GM21786 (cell line): ENCODE results near the gene FMNL1.

Experiments
- ATAC-seq: cut with Tn5 transposase; IDR thresholded peaks from one replicate; pipeline ENCODE4 v1.9.1; 2021; ENCODE audit not compliant: unreplicated experiment

FMNL1 gene

DNA sequence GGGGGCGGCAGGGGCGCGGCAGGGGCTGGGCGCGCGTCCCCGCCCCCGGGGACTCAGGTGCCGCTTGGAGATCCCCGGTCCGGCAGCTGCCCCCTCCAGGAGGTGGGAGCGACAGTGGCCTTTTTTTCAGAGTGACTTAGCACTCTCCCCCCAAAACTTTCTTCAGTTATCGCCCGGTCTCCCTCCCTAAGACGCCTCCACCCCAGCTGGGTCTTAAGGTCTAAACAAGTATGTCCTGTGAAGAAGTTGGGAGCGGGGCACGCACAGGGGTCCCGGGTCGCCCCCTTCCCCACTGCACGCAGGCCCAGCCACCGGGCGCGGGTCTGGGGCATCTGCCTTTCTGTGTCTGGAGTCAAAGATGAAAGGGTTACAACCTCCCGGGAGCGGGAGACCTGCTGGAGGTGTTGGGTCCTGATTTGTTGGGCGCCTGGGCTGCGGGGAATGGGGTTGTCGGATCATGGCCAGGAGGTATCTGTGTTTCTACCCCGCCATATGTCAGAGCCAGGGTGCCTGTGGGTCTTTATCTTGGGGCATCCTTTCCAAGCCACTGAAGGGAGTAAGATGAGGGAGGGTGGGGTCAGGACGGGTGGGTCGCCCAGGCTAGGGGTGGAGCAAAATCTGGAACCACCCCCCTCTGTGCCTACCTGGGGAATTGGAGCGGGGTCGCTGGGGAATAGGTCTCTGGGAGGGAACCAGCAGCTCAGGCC, 757 bp downstream of the FMNL1 start:
- ATAC-seq, result no peak

DNA sequence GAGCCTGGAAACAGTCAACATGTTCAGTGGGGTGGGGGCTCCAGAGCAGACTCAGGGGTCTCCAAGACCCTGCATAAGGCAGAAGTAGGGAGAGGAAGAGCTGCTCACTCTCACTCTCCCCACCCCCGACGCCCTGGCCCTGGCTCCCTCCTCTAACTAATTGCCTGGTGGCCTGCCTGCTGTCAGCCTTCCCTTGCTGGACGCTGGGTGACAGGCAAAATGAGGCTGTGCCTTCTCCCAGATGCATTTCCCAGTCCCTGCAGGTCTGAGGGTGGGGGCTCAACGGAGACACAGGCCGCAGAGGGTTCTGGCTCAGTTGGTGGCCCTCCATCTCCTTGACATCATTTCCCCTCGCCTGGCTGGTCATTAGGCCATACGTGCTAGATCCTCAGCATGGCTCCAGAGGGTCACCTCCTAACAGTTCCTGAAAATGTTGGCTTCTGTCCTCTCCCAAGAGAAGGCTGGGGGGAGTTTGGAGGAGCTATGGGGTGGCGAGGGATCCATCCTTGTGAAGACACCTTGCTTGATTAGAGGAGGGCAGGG, 1.4 kb downstream of the FMNL1 start:
- no peak for ATAC-seq

DNA sequence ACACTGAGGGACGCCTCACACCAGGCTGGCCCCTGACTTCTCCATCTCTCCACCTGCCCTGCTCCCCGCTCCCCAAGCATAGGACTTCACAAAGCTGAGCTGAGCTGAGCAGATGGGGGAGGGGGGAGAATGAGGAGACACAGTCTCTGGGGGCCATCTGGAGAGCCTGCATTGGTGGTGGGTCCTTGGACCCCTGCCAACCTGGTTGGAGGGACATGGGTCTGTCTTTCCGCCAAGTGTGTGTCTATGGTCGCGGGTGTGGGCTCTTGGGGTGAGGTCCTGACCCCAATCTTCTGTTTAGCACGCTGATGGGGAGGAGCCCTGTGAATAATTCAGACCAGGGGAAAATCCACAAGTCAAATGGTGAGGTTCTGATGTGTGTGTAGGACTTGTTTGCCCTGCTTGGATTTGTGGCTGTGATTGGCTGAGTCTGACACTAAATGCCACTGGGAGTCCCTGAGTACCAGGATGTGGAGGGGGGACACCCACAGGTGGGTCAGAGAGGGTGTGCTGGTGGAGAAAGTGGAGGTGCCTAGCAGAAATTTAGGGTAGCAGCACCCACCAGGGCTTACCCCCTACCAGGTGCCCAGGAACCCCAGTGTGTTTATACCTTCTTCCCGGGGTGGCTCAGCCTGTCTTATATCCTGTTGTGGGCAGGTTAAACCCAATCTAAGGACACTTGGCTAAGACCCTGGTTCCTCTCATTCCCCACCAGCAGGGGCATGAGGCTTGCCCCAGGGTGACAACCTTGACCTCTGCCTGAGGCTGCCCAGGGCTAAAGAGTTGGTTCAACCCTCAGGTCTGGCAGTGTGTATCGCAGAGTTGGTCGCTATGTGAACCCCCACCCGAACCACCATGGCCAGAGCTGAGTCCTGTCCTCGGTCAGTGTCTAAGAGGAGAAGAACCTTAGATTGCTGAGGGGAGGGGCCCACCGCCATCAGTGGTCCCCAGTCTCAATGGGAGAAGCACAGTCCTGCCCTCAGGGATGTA, 2.1 kb downstream of the FMNL1 start:
- no peak for ATAC-seq

DNA sequence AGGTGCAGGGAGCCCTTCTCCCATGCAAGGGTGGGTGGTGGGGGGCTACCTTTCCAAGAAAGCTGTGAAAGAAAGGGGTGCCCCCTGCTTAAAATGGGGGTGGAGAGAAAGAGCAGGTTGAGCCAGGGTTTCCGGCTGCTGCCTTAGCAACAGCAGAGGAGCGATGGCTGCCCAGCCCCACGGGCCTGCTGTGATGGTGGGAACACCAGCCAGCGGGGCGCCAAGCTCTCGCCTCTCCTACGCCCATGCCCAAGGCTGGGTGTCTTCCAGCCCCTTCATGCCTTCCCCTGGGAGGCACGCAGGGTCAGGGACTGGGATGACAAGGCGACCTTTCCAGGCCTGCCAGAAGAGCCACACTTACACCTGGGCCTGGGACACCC, 3.0 kb downstream of the FMNL1 start:
- ATAC-seq, result no peak

DNA sequence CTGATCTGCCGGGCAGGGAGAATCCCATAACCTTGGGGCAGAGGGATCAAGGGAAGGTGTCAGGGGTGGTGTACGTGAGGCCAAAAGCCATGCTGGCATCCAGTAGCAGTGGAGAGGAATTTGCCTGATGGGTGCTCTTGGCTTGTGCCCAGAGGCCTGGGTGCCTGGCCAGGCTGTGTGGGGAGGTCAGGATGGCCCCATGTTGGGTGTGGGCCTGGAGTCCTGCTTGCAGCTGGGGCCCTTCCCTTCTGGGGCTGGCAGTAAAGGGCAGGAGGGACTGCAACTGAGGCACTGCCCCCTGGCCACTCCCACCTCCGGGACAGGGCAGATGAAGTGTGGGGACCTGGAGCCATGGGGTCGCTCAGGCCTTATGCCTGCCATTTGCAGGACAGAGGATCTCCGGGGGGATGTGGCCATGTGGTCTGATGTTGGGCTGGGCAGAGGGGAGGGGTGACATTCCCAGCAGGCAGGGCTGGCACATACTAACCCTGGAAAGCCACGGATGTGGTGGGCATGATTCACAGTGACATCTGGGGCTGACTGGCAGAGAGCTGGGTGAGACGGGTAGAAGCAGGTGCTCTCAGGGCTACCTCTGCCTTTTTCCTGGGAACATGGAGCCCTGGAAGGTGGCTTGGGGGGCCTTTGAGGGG, 3.5 kb downstream of the FMNL1 start:
- no peak for ATAC-seq

DNA sequence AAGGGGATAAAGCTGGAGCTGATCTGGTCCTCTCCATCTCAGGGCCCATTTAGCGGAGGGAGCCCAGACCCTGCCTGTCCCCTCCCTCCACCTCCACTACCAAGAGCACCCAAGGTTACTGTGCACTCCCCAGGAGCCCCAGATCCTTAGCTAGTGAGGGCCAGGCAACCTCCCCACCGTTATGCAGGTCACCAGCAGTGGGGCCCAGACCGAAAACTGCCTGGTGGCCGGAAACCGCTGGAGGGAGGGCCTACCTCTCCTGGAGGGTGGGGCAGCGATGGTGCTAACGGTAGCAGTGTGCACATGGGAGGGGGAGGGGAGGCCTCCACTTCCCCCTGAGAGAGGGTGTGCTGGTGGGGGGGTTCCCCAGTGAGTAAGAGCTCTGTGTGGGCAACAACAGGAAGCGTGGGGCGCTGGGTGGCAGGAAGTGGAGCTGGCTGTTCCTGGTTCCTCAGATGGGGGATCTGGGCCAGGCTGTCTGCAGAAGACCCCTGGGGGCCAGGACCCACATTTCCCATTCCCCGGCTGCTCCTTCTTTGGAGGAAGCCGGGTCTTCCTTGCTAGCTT, 4.4 kb downstream of the FMNL1 start:
- ATAC-seq, result peak; percentile 46

DNA sequence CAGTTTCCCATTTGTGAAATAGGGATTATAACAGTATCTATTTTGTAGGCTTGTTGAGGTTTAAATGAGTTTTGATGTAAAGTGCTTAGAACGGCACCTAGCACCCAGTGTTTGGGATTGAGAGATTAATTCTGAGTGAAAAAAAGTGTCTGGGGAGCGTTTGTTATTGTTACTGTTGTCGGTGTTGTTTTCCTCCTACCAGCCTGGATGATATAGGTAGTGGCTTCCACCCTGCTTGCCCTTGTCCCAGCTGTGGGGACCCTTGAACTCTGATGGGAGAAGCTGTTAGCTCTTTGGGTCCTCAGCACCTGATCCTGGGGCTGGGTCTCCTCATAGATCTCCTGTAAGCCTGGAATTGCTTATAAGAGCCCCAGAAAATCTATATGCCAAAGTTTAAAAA, 4.9 kb downstream of the FMNL1 start:
- ATAC-seq, result no peak

DNA sequence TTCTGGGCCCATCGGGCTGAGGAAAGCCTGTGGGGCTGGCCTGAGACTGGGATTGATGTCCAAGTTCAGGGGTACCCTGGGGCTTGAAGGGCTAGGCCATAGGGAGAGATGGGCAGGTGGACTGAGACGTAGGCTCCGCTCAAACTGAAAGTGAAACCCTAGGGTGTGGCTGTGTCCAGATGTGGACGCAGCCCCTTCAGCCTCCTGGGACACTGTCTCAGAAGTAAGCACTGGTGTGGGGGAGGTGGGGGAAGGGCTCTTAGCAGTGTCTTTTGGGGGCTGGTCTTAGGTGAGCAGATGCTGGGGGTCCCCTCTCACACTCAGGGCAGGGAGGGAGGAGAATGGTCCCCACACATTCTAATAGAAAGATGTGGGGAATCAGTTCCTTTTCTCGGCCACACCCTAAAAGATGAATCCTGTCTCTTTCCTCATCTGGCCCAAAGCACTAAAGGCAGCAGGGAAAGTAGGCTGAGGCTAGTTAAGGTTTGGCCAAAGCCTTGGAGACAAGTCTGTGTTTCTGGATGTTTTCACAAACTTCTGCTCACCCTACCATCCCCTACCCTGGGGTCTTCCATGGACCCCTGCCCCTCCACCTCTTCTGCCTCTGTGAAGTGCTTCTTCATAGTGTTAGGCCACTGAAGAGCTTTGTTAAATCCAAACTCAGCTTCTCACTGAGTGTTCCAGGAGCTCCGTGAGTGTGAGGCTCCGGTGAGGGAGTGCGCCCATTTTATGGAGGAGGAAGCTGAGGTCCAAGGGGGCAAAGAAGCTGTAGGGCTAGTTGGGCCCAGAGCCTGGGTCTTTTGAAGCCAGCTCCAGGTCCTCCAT, 5.6 kb downstream of the FMNL1 start:
- ATAC-seq, result peak; percentile 22

DNA sequence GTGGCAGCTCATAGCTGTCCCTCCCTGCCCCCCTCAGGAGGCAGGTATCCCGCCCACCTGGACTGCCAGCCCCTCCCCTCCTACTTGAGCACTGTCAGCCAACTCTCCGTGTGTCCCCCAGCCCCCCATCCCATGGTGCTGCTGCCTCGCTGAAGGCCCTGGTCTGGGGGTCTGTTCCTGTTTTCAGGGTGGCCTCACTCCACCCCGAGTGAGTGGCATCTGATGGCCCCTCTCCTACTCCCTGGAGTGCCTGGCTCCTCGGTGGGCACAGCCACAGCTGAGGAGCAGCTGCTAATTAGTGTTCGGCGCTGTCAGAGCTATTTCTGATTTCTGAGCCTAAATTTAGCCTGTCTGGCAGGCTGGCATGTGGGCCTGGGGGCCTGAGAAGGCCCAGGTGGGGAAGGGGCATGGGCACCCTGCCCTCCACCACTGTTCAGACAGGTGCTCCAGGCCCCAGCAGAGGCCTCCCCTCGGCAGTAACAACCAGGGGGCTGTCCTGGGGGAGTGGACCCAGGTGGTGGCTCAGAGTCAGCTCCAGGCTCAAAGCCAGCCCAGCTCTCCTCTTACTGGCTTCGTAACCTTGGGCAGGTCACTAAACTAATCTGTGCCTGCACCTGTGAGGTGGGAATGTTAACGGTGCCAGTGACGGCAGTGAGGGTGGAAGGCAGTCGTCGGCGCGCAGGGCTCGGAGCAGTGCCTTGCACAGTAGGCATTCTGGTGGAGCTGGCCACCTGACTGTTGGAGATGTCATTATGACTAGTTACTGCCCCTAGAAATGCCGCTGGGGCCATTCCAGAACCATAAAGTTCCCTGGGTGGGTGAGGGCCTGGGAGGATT, 6.5 kb downstream of the FMNL1 start:
- ATAC-seq, result no peak

DNA sequence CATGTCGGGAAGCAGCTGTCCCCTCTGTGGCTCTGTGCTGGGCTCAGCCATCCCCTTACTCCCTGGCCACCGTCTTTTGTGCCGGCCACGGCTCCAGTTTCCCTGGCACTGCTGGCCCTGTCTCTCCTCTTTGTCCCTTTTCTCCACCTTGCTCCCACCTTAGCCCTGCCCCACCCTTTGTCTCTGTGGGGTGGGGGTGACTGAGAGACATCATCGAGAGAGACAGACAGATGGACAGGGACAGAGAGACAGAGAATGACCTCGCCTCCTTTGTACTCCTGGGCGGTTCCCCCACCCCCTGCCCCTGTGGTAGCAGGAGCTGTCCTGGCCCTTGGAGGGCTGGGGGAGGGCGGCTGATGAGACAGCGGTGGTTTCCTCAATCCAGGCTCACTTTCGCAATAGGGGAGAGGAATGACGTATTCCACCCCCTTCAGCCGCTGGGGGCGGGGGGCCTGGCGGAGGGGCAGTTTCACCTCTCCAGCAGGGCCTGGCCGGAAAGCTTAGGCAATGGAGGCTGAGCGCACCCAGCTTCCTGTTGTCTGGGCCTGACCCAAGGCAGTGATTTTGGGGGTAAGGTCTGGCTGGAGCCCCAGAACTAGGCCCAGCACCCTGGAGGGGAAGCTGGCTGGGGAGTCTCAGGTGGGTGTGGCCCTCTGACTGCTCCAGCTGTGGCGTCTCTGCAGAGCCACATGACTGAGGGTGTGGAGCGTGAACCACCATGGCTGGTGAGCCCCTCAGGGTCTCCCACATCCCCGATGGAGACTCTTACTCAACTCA, 7.3 kb downstream of the FMNL1 start:
- ATAC-seq, result peak; percentile 22

DNA sequence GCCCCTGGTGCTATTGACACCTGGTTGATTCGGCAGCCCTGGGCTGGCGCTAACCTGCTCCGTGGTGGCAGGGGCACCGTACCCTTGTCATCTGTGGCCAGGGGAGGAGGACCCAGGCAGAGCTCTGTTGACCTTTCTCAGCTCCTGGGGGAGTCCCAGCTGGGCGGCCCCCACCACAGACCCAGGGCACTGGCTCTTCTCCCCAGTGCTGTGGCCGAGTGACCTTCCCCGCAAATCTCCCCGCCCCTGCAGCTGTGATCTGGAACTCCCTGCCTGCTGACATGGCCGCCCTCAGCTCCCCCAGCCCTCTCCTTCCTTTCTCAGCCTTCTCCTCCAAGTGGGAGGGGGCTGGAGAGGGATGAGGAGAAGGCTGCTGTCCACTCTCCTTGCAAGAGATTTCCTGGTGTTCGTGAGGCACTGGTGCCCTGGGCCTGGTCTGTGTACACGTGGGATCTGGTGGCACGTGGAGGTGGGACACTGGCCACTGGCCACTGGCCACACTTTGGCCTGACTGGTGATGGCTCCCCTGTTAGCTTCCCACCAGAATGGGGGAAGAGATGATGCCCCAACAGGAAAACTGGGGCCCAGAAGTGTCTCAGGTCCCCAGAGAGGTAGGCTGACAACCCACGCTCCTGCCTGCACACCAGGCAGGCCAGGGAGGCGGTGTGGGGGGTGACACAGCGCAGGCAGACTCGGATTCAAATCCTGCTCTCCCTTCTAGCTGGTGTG, 8.2 kb downstream of the FMNL1 start:
- no peak for ATAC-seq

DNA sequence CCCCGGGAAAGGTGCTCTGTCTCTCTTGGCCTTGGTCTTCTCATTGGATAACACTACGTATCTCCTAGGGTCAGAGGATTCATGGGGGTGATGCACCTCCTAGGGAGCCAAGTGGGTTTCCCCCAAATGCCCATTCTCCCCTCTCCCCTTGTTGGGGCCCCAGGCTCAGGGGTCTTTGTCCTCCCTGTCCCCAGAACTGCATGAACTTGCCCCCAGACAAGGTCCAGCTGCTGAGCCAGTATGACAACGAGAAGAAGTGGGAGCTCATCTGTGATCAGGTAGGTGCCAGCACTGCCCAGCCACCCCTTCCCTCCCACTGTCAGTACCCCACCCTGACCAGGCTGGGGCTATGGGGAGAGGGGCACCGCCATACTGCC, 8.7 kb downstream of the FMNL1 start:
- ATAC-seq, result no peak

DNA sequence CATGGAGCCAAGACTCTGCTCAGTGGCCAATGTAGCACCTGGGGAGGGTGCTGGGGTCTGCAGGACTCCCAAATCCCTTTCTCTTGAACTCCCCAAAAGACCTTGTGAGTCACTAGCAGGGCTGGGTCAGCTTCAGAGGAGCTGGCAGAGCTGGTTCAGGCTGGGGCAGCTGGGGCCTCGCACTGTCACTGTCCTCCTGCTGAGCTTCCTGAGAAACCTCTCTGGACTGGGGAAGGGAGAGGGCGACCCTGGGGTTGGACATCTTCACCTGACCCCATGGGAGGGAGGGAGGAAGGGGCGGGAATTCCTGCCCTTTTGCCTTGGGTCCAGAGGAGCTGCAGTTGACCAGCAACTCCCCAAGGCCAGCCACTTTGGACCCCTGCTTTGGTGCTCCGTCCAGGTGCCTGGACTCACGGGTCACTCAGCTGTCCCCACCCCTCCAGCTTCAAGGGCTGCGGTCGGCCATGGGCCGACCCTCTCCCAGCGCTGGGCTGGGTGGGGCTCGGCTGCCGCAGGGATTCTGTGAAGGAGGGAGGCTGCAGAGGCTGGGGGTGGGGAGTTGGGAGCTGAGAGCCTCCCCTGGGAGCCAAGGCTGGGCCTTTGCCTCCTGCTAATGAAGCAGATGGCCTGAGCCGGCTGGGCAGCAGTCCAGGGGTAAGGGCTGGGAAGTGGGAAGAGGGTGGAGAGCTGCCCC, 9.2 kb downstream of the FMNL1 start:
- no peak for ATAC-seq

DNA sequence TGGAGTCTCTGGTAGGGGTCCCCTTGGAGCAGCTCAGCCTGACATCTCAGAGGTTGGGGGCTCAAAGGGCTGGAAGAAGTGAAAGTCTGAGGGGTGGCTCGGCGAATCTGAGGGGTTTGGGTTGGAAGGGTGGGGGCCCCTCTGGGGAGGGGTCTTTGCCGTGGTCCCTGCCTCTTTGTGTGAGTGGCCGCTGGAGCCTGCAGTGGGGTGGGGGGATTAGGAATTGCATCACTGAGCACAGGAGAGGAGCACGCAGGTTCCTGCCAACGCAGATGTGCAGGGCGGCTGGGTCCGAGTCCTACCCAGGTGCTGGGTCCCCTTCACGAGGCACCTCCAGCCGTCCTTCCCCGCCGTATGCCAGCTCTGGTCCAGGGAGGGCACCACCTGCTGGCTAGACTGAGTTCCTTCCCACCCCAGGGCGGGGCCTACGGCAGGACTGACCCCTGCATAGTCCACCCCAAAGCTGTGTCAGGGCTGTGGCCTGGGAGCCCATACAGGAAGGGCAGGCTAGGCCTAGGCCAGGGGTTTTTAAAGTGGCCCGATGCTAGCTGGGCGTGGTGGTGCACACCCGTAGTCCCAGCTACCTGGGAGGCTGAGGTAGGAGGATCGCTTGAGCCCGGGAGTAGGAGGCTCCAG, 9.9 kb downstream of the FMNL1 start:
- ATAC-seq, result no peak

DNA sequence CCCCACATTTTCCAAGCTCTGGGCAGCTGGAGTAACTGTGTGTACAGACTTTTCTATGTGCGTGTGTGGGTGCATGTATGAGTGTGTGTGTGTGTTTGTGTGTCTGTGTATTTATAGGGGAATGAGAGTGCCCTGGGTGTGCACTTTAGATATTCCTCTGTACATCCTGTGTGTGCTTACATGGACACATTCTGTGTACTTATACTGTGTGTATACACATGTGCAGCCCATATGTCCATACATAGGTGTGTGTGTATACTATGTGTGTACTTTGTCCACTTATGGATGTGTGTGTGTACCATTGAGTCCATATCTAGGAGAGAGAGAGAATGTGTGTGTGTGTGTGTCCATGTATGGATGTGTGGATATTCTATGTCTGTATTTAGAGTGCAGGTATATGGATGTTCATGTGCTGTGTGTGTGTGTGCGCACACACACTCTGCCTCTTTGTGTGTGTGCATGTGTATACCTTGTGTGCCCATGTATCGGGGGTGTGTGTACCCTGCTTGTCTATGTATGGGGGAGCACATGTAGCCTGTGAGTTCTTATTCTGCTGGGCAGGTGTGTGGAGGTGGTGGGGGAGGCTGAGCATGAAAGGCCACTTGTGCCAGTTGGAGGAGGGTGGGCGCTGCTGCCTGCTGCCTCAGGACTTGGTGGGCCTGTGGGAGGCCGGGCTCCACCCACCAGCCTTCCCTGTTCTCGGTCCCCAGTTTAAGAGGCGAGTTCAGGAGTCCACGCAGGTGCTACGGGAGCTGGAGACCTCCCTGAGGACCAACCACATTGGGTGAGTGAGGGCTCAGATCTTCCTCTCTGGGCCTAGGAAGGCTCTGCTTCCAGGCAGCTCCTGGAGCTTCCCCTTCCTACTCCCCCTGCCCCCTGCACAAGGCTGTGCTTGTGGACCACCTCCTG, 11.1 kb downstream of the FMNL1 start:
- ATAC-seq, result no peak

DNA sequence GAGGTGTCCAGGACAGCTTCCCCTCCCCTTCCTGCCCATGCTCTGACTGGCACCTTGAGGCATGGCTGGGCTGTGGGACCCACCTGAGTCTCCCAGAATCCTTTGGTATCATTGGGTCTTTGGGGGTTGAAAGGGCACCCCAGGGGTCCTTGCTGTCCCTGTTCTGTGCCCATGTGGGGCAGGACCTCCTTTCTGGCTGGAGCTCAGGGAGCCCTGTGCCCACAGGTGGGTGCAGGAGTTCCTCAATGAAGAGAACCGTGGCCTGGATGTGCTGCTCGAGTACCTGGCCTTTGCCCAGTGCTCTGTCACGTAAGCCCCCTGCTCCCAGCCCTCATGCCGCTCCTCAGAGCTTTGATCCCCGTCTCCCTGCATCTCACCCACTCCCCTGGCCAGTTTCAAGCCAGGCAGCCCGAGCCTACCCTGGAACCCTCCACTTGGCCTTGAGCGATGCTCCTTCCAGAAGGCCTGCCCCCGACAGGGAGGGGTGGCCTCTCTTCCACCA, 11.8 kb downstream of the FMNL1 start:
- no peak for ATAC-seq
